ENCODE data around the gene DCDC2C. TPM values are rescaled to one million over a fixed set of nuclear protein-coding genes. Genes with fewer than 3 reads are reported as not detected.

DCDC2C gene
- total RNA-seq, 4 donors from 2014 or later, result not detected

- Histone ChIP-seq H3K27me3 (no peaks in the 10 kb centered on the region), H3K4me3 (no peak overlapping the region), H3K4me1 (no peaks in the 10 kb centered on the region), H3K36me3 (no peaks in the 10 kb centered on the region), H3K9me3 (no peaks in the 10 kb centered on the region), H3K27ac (no peak overlapping the region)
- TF ChIP-seq CTCF (IDR thresholded peaks at IDR 0.05) (no peak), POLR2A (IDR thresholded peaks at IDR 0.05) (no peak)
- no peak for DNase-seq
These were observed 38.7 kb downstream of the DCDC2C start for GRCh38 chr2:3741867-3742602.

- Histone ChIP-seq H3K4me3 (no peak overlapping the region), H3K27me3 (no peaks in the 10 kb centered on the region), H3K9me3 (no peaks in the 10 kb centered on the region), H3K4me1 (no peaks in the 10 kb centered on the region), H3K36me3 (no peaks in the 10 kb centered on the region), H3K27ac (no peak overlapping the region)
- no peak for DNase-seq
- TF ChIP-seq POLR2A (IDR thresholded peaks at IDR 0.05), result no peak
- TF ChIP-seq CTCF (IDR thresholded peaks at IDR 0.05), result no peak
These were observed 39.6 kb downstream of the DCDC2C start for GRCh38 chr2:3742743-3743508.

- TF ChIP-seq POLR2A (IDR thresholded peaks at IDR 0.05) (no peak), CTCF (IDR thresholded peaks at IDR 0.05) (no peak)
- Histone ChIP-seq H3K9me3 (no peaks in the 10 kb centered on the region), H3K4me1 (no peaks in the 10 kb centered on the region), H3K27ac (no peak overlapping the region), H3K27me3 (no peaks in the 10 kb centered on the region), H3K4me3 (no peak overlapping the region), H3K36me3 (no peaks in the 10 kb centered on the region)
- DNase-seq, result no peak
These were observed 40.7 kb downstream of the DCDC2C start for GRCh38 chr2:3743951-3744555.

- H3K4me3 ChIP-seq, result no peak overlapping the region
- no peak for TF ChIP-seq CTCF (IDR thresholded peaks at IDR 0.05)
- no peak for TF ChIP-seq POLR2A (IDR thresholded peaks at IDR 0.05)
- no peaks in the 10 kb centered on the region for H3K27me3 ChIP-seq
- H3K36me3 ChIP-seq, result no peaks in the 10 kb centered on the region
- DNase-seq, result no peak
- no peak overlapping the region for H3K27ac ChIP-seq
- no peaks in the 10 kb centered on the region for H3K4me1 ChIP-seq
- H3K9me3 ChIP-seq, result no peaks in the 10 kb centered on the region
These were observed 42.5 kb downstream of the DCDC2C start for GRCh38 chr2:3745920-3746319.

- TF ChIP-seq POLR2A (IDR thresholded peaks at IDR 0.05) (no peak), CTCF (IDR thresholded peaks at IDR 0.05) (no peak)
- Histone ChIP-seq H3K36me3 (no peaks in the 10 kb centered on the region), H3K4me3 (no peak overlapping the region), H3K4me1 (no peaks in the 10 kb centered on the region), H3K9me3 (no peaks in the 10 kb centered on the region), H3K27me3 (no peaks in the 10 kb centered on the region), H3K27ac (no peak overlapping the region)
- DNase-seq, result no peak
These were observed 43.8 kb downstream of the DCDC2C start for GRCh38 chr2:3747032-3747654.
